Skeletal muscle cell (primary cell): ENCODE data around the gene TNFAIP8L2.
A peak's percentile ranks its signal among the peaks of the same experiment; 100 is the strongest.

Experiments
- DNase-seq: peaks from one replicate; pipeline ENCODE4 v3.0.0-alpha.2; 2010; ENCODE audit warnings: low read depth
- H3K4me3 ChIP-seq: 2 replicates; pipeline ENCODE4 v1.5.1; 2011; ENCODE audit warnings: low read depth, mild to moderate bottlenecking, control low read depth, low read length, moderate library complexity

The TNFAIP8L2 gene

GRCh38 chr1:151156515-151156819 lies at the start of gene TNFAIP8L2:
TNFAIP8L2 (plus strand) TSS chr1:151156649; CDS start chr1:151158698, 2,049 bp downstream.
- no peak within 1 kb of the TSS for H3K4me3 ChIP-seq
- DNase-seq: no peak

GRCh38 chr1:151106894-151107293 lies 49.6 kb upstream of the TNFAIP8L2 start:
- H3K4me3 ChIP-seq: no peak overlapping the region
- no peak for DNase-seq

- H3K4me3 ChIP-seq: no peak overlapping the region
- no peak for DNase-seq
These were observed 48.1 kb upstream of the TNFAIP8L2 start for GRCh38 chr1:151108331-151108730.

- no peak overlapping the region for H3K4me3 ChIP-seq
These were observed 42.6 kb upstream of the TNFAIP8L2 start for GRCh38 chr1:151113877-151114276.

GRCh38 chr1:151124763-151125403 lies 31.6 kb upstream of the TNFAIP8L2 start:
- no peak for DNase-seq
- no peak overlapping the region for H3K4me3 ChIP-seq

More at GRCh38 chr1:151113877-151114276, 42.6 kb upstream of the TNFAIP8L2 start:
- no peak for DNase-seq

- no peak overlapping the region for H3K4me3 ChIP-seq
- no peak for DNase-seq
These were observed 27.6 kb upstream of the TNFAIP8L2 start for GRCh38 chr1:151128800-151129199.

GRCh38 chr1:151130987-151131586 lies 25.4 kb upstream of the TNFAIP8L2 start:
- peak overlapping the region; percentile 35 for H3K4me3 ChIP-seq
- peak; percentile 50 for DNase-seq

GRCh38 chr1:151131701-151132334 lies 24.6 kb upstream of the TNFAIP8L2 start:
- peak overlapping the region; percentile 35 for H3K4me3 ChIP-seq
- no peak for DNase-seq

- no peak for DNase-seq
- no peak overlapping the region for H3K4me3 ChIP-seq
These were observed 24.0 kb upstream of the TNFAIP8L2 start for GRCh38 chr1:151132335-151133017.

- DNase-seq: no peak
- no peak overlapping the region for H3K4me3 ChIP-seq
These were observed 23.2 kb upstream of the TNFAIP8L2 start for GRCh38 chr1:151133018-151133806.

GRCh38 chr1:151134396-151134795 lies 22.1 kb upstream of the TNFAIP8L2 start:
- no peak overlapping the region for H3K4me3 ChIP-seq

GRCh38 chr1:151134991-151135390 lies 21.5 kb upstream of the TNFAIP8L2 start:
- DNase-seq: no peak
- no peak overlapping the region for H3K4me3 ChIP-seq

More at GRCh38 chr1:151134396-151134795, 22.1 kb upstream of the TNFAIP8L2 start:
- DNase-seq: no peak

- no peak overlapping the region for H3K4me3 ChIP-seq
- no peak for DNase-seq
These were observed 20.7 kb upstream of the TNFAIP8L2 start for GRCh38 chr1:151135433-151136385.

GRCh38 chr1:151137789-151138188 lies 18.7 kb upstream of the TNFAIP8L2 start:
- no peak overlapping the region for H3K4me3 ChIP-seq
- no peak for DNase-seq

- no peak overlapping the region for H3K4me3 ChIP-seq
- no peak for DNase-seq
These were observed 13.9 kb upstream of the TNFAIP8L2 start for GRCh38 chr1:151142411-151143056.

- no peak overlapping the region for H3K4me3 ChIP-seq
- no peak for DNase-seq
These were observed 13.4 kb upstream of the TNFAIP8L2 start for GRCh38 chr1:151143057-151143435.

- DNase-seq: no peak
- H3K4me3 ChIP-seq: no peak overlapping the region
These were observed 12.5 kb upstream of the TNFAIP8L2 start for GRCh38 chr1:151143986-151144385.
